ENCODE data around the gene GRID2.

DNA sequence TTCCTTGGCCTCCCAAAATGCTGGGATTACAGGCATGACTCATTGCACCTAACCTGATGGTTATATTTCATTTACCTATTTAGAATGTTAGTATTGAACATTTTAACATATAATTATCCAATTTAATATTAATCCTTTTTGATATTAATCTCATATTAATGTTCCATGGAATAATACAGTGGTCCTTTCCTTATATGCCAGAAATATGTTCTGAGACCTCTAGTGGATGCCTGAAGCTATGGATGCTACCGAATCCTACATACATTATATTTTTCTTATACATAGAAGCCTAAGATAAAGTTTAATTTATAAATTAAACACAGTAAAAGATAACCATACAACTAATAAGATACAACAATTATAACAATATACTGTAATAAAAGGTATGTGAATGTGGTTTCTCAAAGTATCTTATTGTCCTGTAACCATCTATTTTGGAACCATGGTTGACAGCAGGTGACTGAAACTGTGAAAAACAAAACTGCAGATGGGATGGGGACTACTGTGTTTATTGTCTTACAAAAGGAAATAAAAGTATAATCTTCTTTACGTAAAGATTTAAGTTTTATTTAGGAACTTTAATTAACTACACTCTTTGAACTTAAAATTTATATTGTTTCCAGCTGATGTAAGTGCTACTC is 431.4 kb downstream of the GRID2 start:
- TF ChIP-seq, protein P1, sequence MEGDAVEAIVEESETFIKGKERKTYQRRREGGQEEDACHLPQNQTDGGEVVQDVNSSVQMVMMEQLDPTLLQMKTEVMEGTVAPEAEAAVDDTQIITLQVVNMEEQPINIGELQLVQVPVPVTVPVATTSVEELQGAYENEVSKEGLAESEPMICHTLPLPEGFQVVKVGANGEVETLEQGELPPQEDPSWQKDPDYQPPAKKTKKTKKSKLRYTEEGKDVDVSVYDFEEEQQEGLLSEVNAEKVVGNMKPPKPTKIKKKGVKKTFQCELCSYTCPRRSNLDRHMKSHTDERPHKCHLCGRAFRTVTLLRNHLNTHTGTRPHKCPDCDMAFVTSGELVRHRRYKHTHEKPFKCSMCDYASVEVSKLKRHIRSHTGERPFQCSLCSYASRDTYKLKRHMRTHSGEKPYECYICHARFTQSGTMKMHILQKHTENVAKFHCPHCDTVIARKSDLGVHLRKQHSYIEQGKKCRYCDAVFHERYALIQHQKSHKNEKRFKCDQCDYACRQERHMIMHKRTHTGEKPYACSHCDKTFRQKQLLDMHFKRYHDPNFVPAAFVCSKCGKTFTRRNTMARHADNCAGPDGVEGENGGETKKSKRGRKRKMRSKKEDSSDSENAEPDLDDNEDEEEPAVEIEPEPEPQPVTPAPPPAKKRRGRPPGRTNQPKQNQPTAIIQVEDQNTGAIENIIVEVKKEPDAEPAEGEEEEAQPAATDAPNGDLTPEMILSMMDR (IDR thresholded peaks at IDR 0.05; ENCODE audit: poor library complexity, severe bottlenecking) = peak; percentile 23
- TF ChIP-seq TAF1 (IDR thresholded peaks at IDR 0.05; ENCODE audit: low read depth) (no peak), REST (IDR thresholded peaks at IDR 0.05; ENCODE audit: borderline replicate concordance) (no peak), POLR2AphosphoS5 (IDR thresholded peaks at IDR 0.05) (no peak), EP300 (conservative IDR thresholded peaks at IDR 0.05; ENCODE audit: poor library complexity, severe bottlenecking) (no peak), EZH2 (IDR thresholded peaks at IDR 0.05; ENCODE audit: borderline replicate concordance, insufficient read depth, low read length, poor library complexity, severe bottlenecking) (no peak), MXI1 (conservative IDR thresholded peaks at IDR 0.05; ENCODE audit: poor library complexity, severe bottlenecking) (no peak), RAD21 (conservative IDR thresholded peaks at IDR 0.05) (no peak)

All from neural cell (in vitro differentiated cells).